ENCODE measurements around the gene BCL7A.

Gene BCL7A

DNA sequence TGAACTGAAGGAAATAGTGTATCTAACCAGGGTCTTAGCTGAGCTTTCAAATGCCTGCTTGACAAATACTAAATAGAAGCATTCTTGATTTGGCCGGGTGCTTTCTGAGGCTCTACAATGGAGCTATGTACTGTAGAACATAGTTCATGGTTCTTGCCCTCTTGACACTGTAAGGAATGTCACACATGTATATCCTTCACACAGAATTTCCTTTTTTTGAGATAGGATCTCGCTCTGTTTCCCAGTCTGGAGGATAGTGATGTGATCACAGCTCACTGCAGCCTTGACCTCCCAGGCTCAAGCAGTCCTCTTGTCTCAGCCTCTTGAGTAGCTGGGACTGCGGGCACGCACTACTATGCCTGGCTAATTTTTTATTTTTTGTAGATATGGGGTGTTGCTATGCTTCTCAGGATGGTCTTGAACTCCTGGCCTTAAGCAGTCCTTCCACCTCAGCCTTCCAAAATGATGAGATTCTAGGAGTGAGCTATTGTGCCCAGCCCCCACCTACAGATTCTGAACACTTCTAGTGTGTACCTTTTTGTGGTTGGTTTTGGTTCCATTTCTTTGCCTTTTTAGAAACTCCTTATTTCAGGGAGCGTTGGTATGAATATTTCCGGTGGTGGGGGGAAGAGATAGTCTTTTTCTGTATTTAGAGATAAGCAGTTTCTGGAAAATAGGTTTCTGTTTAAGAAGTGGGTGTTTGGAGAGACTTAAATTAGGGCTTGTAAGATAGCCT is 61.1 kb downstream of the BCL7A start:
- Histone ChIP-seq H3K4me3 (ENCODE audit: insufficient read depth, low read length, poor library complexity, severe bottlenecking) (no peak overlapping the region), H3K27ac (ENCODE audit: low read depth, low read length) (peak overlapping the region; percentile 53; the same call in 1 of the 2 replicates), H3K9ac (ENCODE audit: low read length) (no peak overlapping the region), H2AFZ (ENCODE audit: low read depth, low read length, severe bottlenecking) (no peak overlapping the region), H3K79me2 (ENCODE audit: insufficient read depth, low read length) (peaks cover 76% of the 10 kb centered on the region), H3F3A (ENCODE audit: insufficient read depth) (peaks cover 21% of the 10 kb centered on the region), H3K36me3 (ENCODE audit: low read length) (no peaks in the 10 kb centered on the region), H3K9me3 (ENCODE audit: insufficient read depth, low read length) (no peaks in the 10 kb centered on the region), H3K9me2 (replicated peaks; ENCODE audit: insufficient read depth, low read length) (no peaks in the 10 kb centered on the region), H4K20me1 (ENCODE audit: low read depth, low read length) (no peaks in the 10 kb centered on the region; the same call in 1 of the 2 replicates), H3K4me2 (ENCODE audit: low read depth, low read length, poor library complexity, severe bottlenecking) (peak overlapping the region; percentile 98), H3K27me3 (ENCODE audit: low read length) (no peaks in the 10 kb centered on the region)
- TF ChIP-seq, protein P1, sequence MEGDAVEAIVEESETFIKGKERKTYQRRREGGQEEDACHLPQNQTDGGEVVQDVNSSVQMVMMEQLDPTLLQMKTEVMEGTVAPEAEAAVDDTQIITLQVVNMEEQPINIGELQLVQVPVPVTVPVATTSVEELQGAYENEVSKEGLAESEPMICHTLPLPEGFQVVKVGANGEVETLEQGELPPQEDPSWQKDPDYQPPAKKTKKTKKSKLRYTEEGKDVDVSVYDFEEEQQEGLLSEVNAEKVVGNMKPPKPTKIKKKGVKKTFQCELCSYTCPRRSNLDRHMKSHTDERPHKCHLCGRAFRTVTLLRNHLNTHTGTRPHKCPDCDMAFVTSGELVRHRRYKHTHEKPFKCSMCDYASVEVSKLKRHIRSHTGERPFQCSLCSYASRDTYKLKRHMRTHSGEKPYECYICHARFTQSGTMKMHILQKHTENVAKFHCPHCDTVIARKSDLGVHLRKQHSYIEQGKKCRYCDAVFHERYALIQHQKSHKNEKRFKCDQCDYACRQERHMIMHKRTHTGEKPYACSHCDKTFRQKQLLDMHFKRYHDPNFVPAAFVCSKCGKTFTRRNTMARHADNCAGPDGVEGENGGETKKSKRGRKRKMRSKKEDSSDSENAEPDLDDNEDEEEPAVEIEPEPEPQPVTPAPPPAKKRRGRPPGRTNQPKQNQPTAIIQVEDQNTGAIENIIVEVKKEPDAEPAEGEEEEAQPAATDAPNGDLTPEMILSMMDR (IDR thresholded peaks at IDR 0.05; ENCODE audit: insufficient read depth, low read length, poor library complexity, severe bottlenecking), result no peak
- no peak for TF ChIP-seq EZH2phosphoT487 (conservative IDR thresholded peaks at IDR 0.05; ENCODE audit: low read length)

DNA sequence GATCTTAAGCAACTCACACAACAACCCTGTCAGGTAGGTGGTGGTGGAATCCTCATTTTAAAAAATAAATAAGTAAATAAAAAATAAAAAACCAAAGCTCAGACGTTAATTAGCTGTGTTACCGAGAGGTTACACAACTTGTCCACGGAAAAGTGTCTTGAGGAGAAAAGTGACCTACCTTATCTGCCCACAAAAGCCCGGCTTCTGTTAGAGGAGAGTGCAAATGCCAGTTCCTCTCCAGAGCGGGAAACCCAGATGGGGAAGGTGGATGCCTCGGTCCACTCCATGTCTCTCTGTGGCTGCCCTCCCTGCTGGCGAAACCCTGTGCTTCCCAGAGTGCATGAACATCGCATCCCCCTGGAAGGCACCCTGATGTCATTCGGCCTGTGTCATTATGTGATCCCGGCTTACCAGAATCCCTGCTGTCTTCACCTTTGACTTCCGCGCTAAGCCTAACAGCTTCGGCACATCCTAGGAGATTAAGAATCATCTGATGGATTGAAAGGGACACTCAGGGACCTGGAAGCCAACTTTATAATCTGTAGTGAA is 63.2 kb downstream of the BCL7A start:
- no peak overlapping the region for H3K27ac ChIP-seq (ENCODE audit: low read depth, low read length)
- H3K9me3 ChIP-seq (ENCODE audit: insufficient read depth, low read length), result no peaks in the 10 kb centered on the region
- H3K9me2 ChIP-seq (replicated peaks; ENCODE audit: insufficient read depth, low read length), result no peaks in the 10 kb centered on the region
- H3K4me2 ChIP-seq (ENCODE audit: low read depth, low read length, poor library complexity, severe bottlenecking), result no peak overlapping the region
- H3K4me3 ChIP-seq (ENCODE audit: insufficient read depth, low read length, poor library complexity, severe bottlenecking), result no peak overlapping the region
- H3K9ac ChIP-seq (ENCODE audit: low read length), result no peak overlapping the region
- no peak for TF ChIP-seq EZH2phosphoT487 (conservative IDR thresholded peaks at IDR 0.05; ENCODE audit: low read length)
- TF ChIP-seq, protein P1 (IDR thresholded peaks at IDR 0.05; ENCODE audit: insufficient read depth, low read length, poor library complexity, severe bottlenecking), result no peak
- no peak overlapping the region for H2AFZ ChIP-seq (ENCODE audit: low read depth, low read length, severe bottlenecking)
- H3K36me3 ChIP-seq (ENCODE audit: low read length), result no peaks in the 10 kb centered on the region
- H3K79me2 ChIP-seq (ENCODE audit: insufficient read depth, low read length), result peaks cover 85% of the 10 kb centered on the region
- peaks cover 21% of the 10 kb centered on the region for H3F3A ChIP-seq (ENCODE audit: insufficient read depth)
- no peaks in the 10 kb centered on the region; the same call in 1 of the 2 replicates for H4K20me1 ChIP-seq (ENCODE audit: low read depth, low read length)
- no peaks in the 10 kb centered on the region for H3K27me3 ChIP-seq (ENCODE audit: low read length)

- peaks cover 20% of the 10 kb centered on the region for H3F3A ChIP-seq (ENCODE audit: insufficient read depth)
- H2AFZ ChIP-seq (ENCODE audit: low read depth, low read length, severe bottlenecking), result no peak overlapping the region
- H4K20me1 ChIP-seq (ENCODE audit: low read depth, low read length), result no peaks in the 10 kb centered on the region; the same call in 1 of the 2 replicates
- TF ChIP-seq, protein P1 (IDR thresholded peaks at IDR 0.05; ENCODE audit: insufficient read depth, low read length, poor library complexity, severe bottlenecking), result no peak
- TF ChIP-seq EZH2phosphoT487 (conservative IDR thresholded peaks at IDR 0.05; ENCODE audit: low read length), result no peak
- no peaks in the 10 kb centered on the region for H3K9me2 ChIP-seq (replicated peaks; ENCODE audit: insufficient read depth, low read length)
- no peaks in the 10 kb centered on the region for H3K9me3 ChIP-seq (ENCODE audit: insufficient read depth, low read length)
- no peak overlapping the region for H3K4me3 ChIP-seq (ENCODE audit: insufficient read depth, low read length, poor library complexity, severe bottlenecking)
- no peaks in the 10 kb centered on the region for H3K36me3 ChIP-seq (ENCODE audit: low read length)
- H3K79me2 ChIP-seq (ENCODE audit: insufficient read depth, low read length), result peaks cover 83% of the 10 kb centered on the region
- no peak overlapping the region for H3K9ac ChIP-seq (ENCODE audit: low read length)
- no peak overlapping the region for H3K4me2 ChIP-seq (ENCODE audit: low read depth, low read length, poor library complexity, severe bottlenecking)
- H3K27ac ChIP-seq (ENCODE audit: low read depth, low read length), result no peak overlapping the region
- H3K27me3 ChIP-seq (ENCODE audit: low read length), result no peaks in the 10 kb centered on the region
Observed at GRCh38 chr12:122085591-122085990, 63.9 kb downstream of the BCL7A start.

Measured in SU-DHL-6 (cell line).